Spleen (tissue), 11 donors: ENCODE results near the gene FRMD5. TPM values are rescaled to one million over a fixed set of nuclear protein-coding genes. Genes with fewer than 3 reads are reported as not detected.
A peak's percentile ranks its signal among the peaks of the same experiment; 100 is the strongest.

Source experiments
- DNase-seq: peaks from one replicate; pipeline ENCODE4 v3.0.0-alpha.2; 2020
- H3K27ac ChIP-seq, 8 donors: fragments of 200-600 bp; sonication (generic) in 7 of 8; 1 replicate in 4 of 8; 2 replicates in 4 of 8; pipeline versions ENCODE4 v1.5.0 to v1.8.0; 2016 to 2021; ENCODE audit warnings: inconsistent platforms in 4 of 8, mild to moderate bottlenecking in 4 of 8, moderate library complexity in 1 of 8
- H3K27me3 ChIP-seq, 7 donors: fragments of 200-600 bp; sonication (generic) in 6 of 7; replicated peaks in 1 of 7; 1 replicate in 4 of 7; 2 replicates in 3 of 7; pipeline versions ENCODE4 v1.5.0 to v1.8.0; 2016 to 2021; ENCODE audit warnings: inconsistent platforms in 3 of 7, mild to moderate bottlenecking in 1 of 7
- H3K36me3 ChIP-seq, 6 donors: fragments of 200-600 bp; sonication (generic) in 5 of 6; 1 replicate in 4 of 6; 2 replicates in 2 of 6; pipeline versions ENCODE4 v1.5.0 to v1.8.0; 2016 to 2021; ENCODE audit warnings: inconsistent platforms in 2 of 6
- H3K4me1 ChIP-seq, 6 donors: fragments of 200-600 bp; sonication (generic) in 5 of 6; 1 replicate in 3 of 6; 2 replicates in 3 of 6; pipeline versions ENCODE4 v1.5.0 to v1.8.0; 2016 to 2021; ENCODE audit warnings: inconsistent platforms in 3 of 6
- H3K4me3 ChIP-seq, 8 donors: fragments of 200-600 bp; sonication (generic) in 7 of 8; 1 replicate in 4 of 8; 2 replicates in 4 of 8; pipeline versions ENCODE4 v1.5.0 to v1.8.0; 2016 to 2021; ENCODE audit warnings: inconsistent platforms in 4 of 8, mild to moderate bottlenecking in 4 of 8, moderate library complexity in 2 of 8
- H3K9me3 ChIP-seq, 8 donors: fragments of 200-600 bp; sonication (generic) in 7 of 8; 1 replicate in 4 of 8; 2 replicates in 4 of 8; pipeline versions ENCODE4 v1.5.0 to v1.8.0; 2016 to 2021; ENCODE audit warnings: inconsistent platforms in 4 of 8
- POLR2A ChIP-seq, 3 donors: fragments of 450-650 bp; IDR thresholded peaks; one replicate each; pipeline ENCODE4 v1.5.1; 2017; ENCODE audit warnings: antibody characterized with exemption in 3 of 3, mild to moderate bottlenecking in 1 of 3
- POLR2AphosphoS5 ChIP-seq, 3 donors: sonication (generic); formaldehyde crosslinking; IDR thresholded peaks; one replicate each; pipeline ENCODE4 v1.5.1; 2017; ENCODE audit warnings: antibody characterized with exemption in 3 of 3
- WGBS, 5 donors: extraction: QIAGEN DNeasy Blood & Tissue Kit in 3 of 5; methylation state at CpG; one replicate each; pipeline versions ENCODE4 v1.1.5 to v1.1.7; 2013 to 2018; 5-methylcytosine and 5-hydroxymethylcytosine counted together
- intact Hi-C: fragments of 100-400 bp; cut with DNase I; formaldehyde crosslinking; loops from one replicate; pipeline ENCODE4 v1.15.0; 2023; ENCODE audit warnings: low total_unique reads
- polyA plus RNA-seq, 3 donors: library from polyadenylated mRNA; stranded (reverse); fragments of 200-250 nt; gene quantifications; one replicate each; pipeline ENCODE4 v1.2.1, GENCODE V29; 2013
- total RNA-seq, 7 donors: library from RNA; depleted of rRNA in 3 of 7; stranded (reverse); fragments of >200 nt in 3 of 7; fragmentation: NEBNext Ultra II Directional in 4 of 7; extraction: Animal tissue kit (Norgen Biotek cat#: 25700) in 4 of 7; gene quantifications; one replicate each; pipeline versions ENCODE4 v1.1.0 to v1.2.1, GENCODE V29; 2016 to 2021
- TF ChIP-seq, protein P1 (sequence below), 11 experiments: fragments of 200-600 bp in 7 of 11; fragments of 450-650 bp in 4 of 11; sonication (generic) in 4 of 11; IDR thresholded peaks in 8 of 11; conservative IDR thresholded peaks in 3 of 11; 1 replicate in 7 of 11; 2 replicates in 4 of 11; pipeline versions ENCODE4 v1.4.0 to v1.8.0; 2016 to 2021; ENCODE audit warnings: antibody characterized with exemption in 11 of 11, inconsistent platforms in 4 of 11, mild to moderate bottlenecking in 1 of 11
- donor health status: healthy with polysubstance abuse.
- donor health status: DM: no; HTN: no; CAD: no; lungs with moderate emphysema.
- donor health status: DM: no; HTN: no; CAD: no.
- donor health status: Bipolar disorder and iron deficiency.
- donor health status: healthy.
- donor health status: DM: no; HTN: no; CAD: no.
- donor health status: DM: yes; HTN: yes; CAD: no.

FRMD5 gene
- total and polyA plus RNA-seq, 10 donors, result 0.09 to 1.0 (median 0.43) TPM; not detected in 1

DNA sequence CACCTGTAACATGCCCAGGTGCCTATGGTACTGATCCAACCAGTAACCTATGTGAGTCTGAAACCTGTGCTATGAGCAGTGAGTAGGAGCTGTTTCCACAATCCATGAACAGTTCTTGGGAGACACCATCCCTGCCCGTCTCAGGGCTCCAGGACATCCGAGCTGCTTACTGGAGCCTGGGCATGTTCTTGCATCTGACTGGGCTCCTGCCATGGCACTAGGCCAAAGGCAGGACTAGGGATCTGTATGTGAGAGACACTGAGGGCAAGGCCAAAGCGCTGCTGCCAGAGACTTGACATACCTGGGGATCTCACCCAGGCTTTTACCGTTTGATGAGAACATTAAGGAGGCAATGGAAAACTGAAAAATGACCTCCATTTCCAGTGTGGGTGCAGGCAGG, 308.5 kb downstream of the FRMD5 start:
- TF ChIP-seq POLR2A (IDR thresholded peaks at IDR 0.05) (no peak), POLR2AphosphoS5 (IDR thresholded peaks at IDR 0.05) (no peak)
- TF ChIP-seq, protein P1, sequence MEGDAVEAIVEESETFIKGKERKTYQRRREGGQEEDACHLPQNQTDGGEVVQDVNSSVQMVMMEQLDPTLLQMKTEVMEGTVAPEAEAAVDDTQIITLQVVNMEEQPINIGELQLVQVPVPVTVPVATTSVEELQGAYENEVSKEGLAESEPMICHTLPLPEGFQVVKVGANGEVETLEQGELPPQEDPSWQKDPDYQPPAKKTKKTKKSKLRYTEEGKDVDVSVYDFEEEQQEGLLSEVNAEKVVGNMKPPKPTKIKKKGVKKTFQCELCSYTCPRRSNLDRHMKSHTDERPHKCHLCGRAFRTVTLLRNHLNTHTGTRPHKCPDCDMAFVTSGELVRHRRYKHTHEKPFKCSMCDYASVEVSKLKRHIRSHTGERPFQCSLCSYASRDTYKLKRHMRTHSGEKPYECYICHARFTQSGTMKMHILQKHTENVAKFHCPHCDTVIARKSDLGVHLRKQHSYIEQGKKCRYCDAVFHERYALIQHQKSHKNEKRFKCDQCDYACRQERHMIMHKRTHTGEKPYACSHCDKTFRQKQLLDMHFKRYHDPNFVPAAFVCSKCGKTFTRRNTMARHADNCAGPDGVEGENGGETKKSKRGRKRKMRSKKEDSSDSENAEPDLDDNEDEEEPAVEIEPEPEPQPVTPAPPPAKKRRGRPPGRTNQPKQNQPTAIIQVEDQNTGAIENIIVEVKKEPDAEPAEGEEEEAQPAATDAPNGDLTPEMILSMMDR (IDR thresholded peaks at IDR 0.05 in 8 of 11, conservative IDR thresholded peaks at IDR 0.05 in 3 of 11), result no peak
- H3K4me3 ChIP-seq, result no peak overlapping the region
- no peaks in the 10 kb centered on the region for H3K27me3 ChIP-seq
- H3K9me3 ChIP-seq, result no peaks in the 10 kb centered on the region
- DNase-seq, result no peak
- peaks cover 0 to 31% (median 0%) of the 10 kb centered on the region in 6 donors for H3K36me3 ChIP-seq
- no peaks in the 10 kb centered on the region for H3K4me1 ChIP-seq
- intact Hi-C loops, result no loop called here
- H3K27ac ChIP-seq, result no peak overlapping the region
- 87 to 95% (median 93%) methylated on average over 3 to 4 of the region's 4 CpGs for WGBS, 5 donors

DNA sequence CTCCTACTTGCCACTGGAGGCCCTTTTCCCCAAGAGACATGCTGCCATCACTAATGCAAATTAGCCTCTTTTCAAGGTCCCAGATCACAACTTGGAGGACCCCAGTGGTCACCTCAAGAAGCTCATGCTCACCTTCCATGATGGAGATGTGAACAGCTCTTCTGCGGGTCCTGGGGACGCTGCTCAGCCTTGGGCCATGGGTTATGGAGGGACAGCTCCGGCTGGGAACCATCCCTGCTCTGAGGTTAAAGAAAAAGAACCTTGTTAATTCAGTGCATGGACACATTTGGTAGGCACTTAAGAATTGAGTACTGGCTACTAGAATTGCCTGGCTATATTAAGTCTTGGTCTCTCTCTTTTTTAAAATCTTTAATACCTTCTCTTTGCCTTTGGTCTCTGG, 311.5 kb downstream of the FRMD5 start:
- H3K36me3 ChIP-seq, result peaks cover 0 to 60% (median 0%) of the 10 kb centered on the region in 6 donors
- no peaks in the 10 kb centered on the region for H3K27me3 ChIP-seq
- no peaks in the 10 kb centered on the region for H3K4me1 ChIP-seq
- WGBS, 5 donors, result 92 to 99% (median 98%) methylated on average over 3 of the region's 3 CpGs
- intact Hi-C loops, result no loop called here
- no peak overlapping the region for H3K27ac ChIP-seq
- no peak for DNase-seq
- H3K9me3 ChIP-seq, result no peaks in the 10 kb centered on the region
- TF ChIP-seq, protein P1 (IDR thresholded peaks at IDR 0.05 in 8 of 11, conservative IDR thresholded peaks at IDR 0.05 in 3 of 11), result no peak
- no peak for TF ChIP-seq POLR2AphosphoS5 (IDR thresholded peaks at IDR 0.05)
- no peak for TF ChIP-seq POLR2A (IDR thresholded peaks at IDR 0.05)
- H3K4me3 ChIP-seq, result no peak overlapping the region

DNA sequence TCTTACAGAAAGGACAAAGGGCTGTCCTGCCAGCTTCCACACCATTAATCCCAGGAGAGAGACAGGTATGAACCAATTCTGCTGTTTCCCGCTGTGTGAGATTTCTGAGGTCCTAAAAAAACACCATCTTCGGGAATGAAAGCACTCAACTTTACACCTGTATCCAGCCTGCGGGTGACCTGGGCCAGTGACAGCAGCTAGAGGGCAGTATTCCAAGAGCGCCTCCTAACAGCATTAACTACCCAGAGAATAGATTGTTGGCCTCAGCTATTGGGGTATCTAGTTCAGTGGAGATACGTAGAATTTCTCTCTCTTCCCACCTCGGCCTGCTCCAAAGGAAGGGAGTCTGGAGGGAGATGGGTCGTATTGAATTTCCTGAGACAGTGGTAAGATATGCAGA, 313.1 kb downstream of the FRMD5 start:
- H3K9me3 ChIP-seq, result no peaks in the 10 kb centered on the region
- no peak overlapping the region for H3K27ac ChIP-seq
- H3K27me3 ChIP-seq, result no peaks in the 10 kb centered on the region
- H3K4me1 ChIP-seq, result no peaks in the 10 kb centered on the region
- H3K4me3 ChIP-seq, result no peak overlapping the region
- TF ChIP-seq, protein P1 (IDR thresholded peaks at IDR 0.05 in 8 of 11, conservative IDR thresholded peaks at IDR 0.05 in 3 of 11), result peak in 3 of 11 experiments; percentile 20 to 39 (median 22)
- TF ChIP-seq POLR2A (IDR thresholded peaks at IDR 0.05) (no peak), POLR2AphosphoS5 (IDR thresholded peaks at IDR 0.05) (no peak)
- DNase-seq, result no peak
- intact Hi-C loops, result no loop called here
- peaks cover 0 to 69% (median 0%) of the 10 kb centered on the region in 6 donors for H3K36me3 ChIP-seq
- 91 to 93% (median 91%) methylated on average over 7 of the region's 7 CpGs for whole genome bisulfite sequencing, 5 donors

DNA sequence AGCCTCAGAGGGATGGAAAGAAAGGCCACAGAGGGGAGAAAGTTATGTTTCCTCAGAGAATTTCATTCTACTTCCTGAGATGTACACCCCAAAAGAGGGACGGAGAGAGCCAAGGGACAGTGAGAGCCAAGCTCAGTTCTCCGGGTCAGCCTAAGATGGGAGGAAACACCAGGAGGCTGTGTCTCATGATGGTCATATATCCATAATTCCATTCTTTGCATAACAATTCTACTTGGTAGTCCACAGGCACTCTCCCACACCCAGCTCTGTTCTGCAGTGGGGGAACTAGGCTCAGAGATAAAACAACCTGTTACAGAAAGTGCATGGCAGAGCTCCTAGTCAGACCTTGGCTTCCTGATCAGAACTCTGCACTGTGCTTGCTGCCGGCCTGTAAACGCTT, 313.8 kb downstream of the FRMD5 start:
- no peaks in the 10 kb centered on the region for H3K4me1 ChIP-seq
- no peaks in the 10 kb centered on the region for H3K27me3 ChIP-seq
- H3K36me3 ChIP-seq, result peaks cover 0 to 66% (median 0%) of the 10 kb centered on the region in 6 donors
- 92 to 98% (median 95%) methylated on average over 4 of the region's 4 CpGs for WGBS, 5 donors
- H3K4me3 ChIP-seq, result no peak overlapping the region
- intact Hi-C loops, result no loop called here
- TF ChIP-seq, protein P1 (IDR thresholded peaks at IDR 0.05 in 8 of 11, conservative IDR thresholded peaks at IDR 0.05 in 3 of 11), result no peak
- TF ChIP-seq POLR2AphosphoS5 (IDR thresholded peaks at IDR 0.05) (no peak), POLR2A (IDR thresholded peaks at IDR 0.05) (no peak)
- DNase-seq, result no peak
- no peaks in the 10 kb centered on the region for H3K9me3 ChIP-seq
- H3K27ac ChIP-seq, result no peak overlapping the region
